C4-2B (cell line): ENCODE data around the gene TRPT1.

Experiments used
- CTCF ChIP-seq: fragments of 450-650 bp; conservative IDR thresholded peaks from 2 replicates; pipeline ENCODE4 v1.5.1; 2017; ENCODE audit warnings: mild to moderate bottlenecking
- ZFX ChIP-seq: fragments of 450-650 bp; IDR thresholded peaks from 2 replicates; pipeline ENCODE4 v1.6.1; 2017

GRCh38 chr11:64231546-64231945, 5.6 kb upstream of the TRPT1 start:
- TF ChIP-seq CTCF (no peak), ZFX (no peak)
